ENCODE data around the gene STK39.

Gene STK39

GRCh38 chr2:168180914-168181313 is 66.5 kb downstream of the STK39 start:
- H3K27ac ChIP-seq, result no peak overlapping the region
- TF ChIP-seq CTCF (conservative IDR thresholded peaks at IDR 0.05) (no peak), ZFX (IDR thresholded peaks at IDR 0.05) (no peak)

GRCh38 chr2:168180483-168180882 is 66.9 kb downstream of the STK39 start:
- H3K27ac ChIP-seq, result peak overlapping the region; percentile 40
- TF ChIP-seq CTCF (conservative IDR thresholded peaks at IDR 0.05) (no peak), ZFX (IDR thresholded peaks at IDR 0.05) (no peak)

GRCh38 chr2:168179592-168179991 is 67.8 kb downstream of the STK39 start:
- TF ChIP-seq CTCF (conservative IDR thresholded peaks at IDR 0.05) (no peak), ZFX (IDR thresholded peaks at IDR 0.05) (no peak)
- H3K27ac ChIP-seq, result peak overlapping the region; percentile 40

GRCh38 chr2:168178520-168179324 is 68.7 kb downstream of the STK39 start:
- peak overlapping the region; percentile 21; the same call in 1 of the 2 replicates for H3K27ac ChIP-seq
- no peak for TF ChIP-seq ZFX (IDR thresholded peaks at IDR 0.05)
- no peak for TF ChIP-seq CTCF (conservative IDR thresholded peaks at IDR 0.05)

- no peak overlapping the region for H3K27ac ChIP-seq
- TF ChIP-seq CTCF (conservative IDR thresholded peaks at IDR 0.05), result no peak
- TF ChIP-seq ZFX (IDR thresholded peaks at IDR 0.05), result no peak
Observed at GRCh38 chr2:168176402-168176801, 71.0 kb downstream of the STK39 start.

GRCh38 chr2:168175469-168175868 is 71.9 kb downstream of the STK39 start:
- TF ChIP-seq ZFX (IDR thresholded peaks at IDR 0.05) (no peak), CTCF (conservative IDR thresholded peaks at IDR 0.05) (no peak)
- no peak overlapping the region for H3K27ac ChIP-seq

- no peak overlapping the region for H3K27ac ChIP-seq
- TF ChIP-seq ZFX (IDR thresholded peaks at IDR 0.05), result no peak
- no peak for TF ChIP-seq CTCF (conservative IDR thresholded peaks at IDR 0.05)
Observed at GRCh38 chr2:168174756-168175155, 72.6 kb downstream of the STK39 start.

Data from C4-2B (cell line).